SHP77 treated with DMSO at 0.1 percent for 48 hours (cell line): ENCODE data around the gene CCNG2.

Experiments
- DNase-seq: peaks from one replicate; lab custom pipeline; 2025; lab: John Stamatoyannopoulos, UW

The CCNG2 gene

DNA sequence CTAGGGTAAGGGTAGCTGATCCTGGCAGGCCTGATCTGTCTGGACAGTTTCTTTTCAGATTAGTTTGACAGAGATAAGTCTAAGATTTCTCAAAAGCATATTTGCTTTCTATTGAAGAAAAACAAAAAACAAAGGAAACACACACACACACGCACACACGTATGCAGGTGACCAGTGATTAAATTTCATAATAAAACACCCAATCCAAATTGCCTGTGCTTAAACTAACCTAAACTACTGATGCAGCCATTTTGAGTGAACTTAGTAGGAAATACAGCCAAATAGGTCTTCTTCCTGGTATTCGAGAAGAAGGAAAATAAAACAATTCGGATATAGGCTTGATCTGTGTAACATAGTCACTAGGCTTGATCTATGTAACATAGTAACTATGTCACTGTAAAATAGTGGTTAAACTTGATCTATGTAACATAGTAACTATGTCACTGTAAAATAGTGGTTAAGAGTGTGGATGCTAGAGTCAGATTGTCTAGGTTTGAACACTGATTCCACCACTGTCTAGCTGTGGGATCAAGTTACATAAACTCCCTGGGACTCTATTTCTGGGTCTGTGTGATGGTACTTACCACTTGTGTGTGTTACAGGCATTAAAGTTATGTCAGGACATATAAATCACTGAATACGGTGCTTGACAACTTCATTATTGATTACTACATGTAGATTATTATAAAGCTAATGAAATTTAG, 9.8 kb upstream of the CCNG2 start:
- no peak for DNase-seq

DNA sequence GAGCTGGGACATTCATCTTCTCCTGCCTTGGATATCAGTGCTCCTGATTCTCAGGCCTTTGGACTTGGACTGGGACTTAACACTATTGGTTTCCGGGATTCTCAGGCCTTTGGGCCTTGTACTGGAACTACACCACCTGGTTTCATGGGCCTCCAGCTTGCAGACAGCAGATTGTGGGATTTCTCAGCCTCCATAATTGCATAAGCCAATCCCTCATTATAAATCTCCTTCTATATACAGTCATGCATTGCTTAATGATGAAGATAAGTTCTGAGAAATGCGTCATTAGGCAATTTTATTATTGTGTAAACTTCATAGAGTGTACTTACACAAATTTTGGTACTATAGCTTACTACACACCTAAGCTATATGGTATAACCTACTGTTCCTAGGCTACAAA, 8.9 kb upstream of the CCNG2 start:
- no peak for DNase-seq

DNA sequence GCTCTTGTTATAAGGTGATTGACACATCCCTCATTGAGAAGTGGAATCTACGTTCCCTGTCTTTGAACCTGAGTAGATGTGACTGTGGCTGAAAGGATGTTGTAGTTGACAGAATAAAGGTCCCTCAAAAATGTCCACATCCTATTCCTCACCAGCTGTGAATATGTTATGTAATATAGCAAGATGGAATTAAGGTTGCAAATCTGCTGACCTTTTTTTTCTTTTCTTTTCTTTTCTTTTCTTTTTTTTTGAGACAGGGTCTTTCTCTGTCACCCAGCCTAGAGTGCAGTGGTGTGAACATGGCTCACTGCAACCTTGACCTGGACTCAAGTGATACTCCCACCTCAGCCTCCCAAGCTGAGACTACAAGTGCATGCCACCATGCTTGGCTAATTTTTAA, 7.2 kb upstream of the CCNG2 start:
- DNase-seq: no peak

DNA sequence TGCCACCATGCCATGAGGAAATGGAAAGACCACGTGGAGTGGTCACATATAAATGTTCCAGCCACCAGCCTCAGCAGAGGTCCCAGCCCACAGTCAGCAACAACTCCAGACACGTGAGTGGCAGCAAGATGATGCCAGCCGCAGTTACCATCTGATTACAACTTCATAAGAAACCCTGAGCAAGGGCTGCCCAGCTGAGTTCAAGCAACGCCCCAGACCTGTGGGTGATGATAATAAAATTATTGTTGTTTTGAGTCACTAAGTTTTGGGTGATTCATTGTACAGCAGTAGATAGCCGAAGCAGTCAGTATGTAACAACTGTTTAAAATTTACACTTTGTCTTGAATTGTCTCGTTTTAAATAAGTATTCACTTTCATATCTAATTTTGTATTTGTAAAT, 5.8 kb upstream of the CCNG2 start:
- DNase-seq: no peak

DNA sequence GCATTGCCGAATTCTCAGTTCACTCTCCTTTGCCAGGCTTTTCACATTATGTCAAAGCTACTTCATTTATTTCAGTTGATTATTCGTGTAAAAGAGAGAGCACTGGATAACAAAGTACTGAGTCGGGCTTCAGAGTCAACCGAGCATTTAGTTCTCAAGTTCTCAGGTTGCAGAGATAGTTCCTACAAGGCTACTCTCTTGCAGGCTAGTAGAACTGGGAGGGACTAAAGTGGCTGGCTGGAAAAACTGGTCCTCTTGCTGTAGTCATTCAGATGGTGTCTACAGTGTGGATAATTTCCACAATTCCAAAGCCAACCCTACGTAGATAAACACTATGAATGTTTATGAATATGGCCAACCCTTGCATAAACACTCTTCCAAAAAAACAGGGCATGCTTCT, 4.6 kb upstream of the CCNG2 start:
- DNase-seq: no peak

DNA sequence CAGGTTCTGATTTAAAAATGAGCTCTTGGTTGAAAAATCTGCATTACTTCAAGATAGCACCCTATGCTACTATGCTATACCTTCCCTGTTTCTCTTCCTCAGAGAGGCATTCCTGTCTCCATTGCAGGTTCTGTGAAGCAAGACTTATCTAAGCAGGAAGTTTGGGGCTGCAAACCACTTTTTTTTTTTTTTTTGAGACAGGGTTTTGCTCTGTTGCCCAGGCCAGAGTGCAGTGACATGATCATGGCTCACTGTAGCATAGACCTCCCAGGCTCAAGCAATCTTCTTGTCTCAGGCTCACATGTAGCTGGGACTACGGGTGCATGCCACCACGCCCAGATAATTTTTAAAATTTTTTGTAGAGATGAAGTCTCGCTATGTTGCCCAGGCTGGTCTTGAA, 4.0 kb upstream of the CCNG2 start:
- DNase-seq: no peak

DNA sequence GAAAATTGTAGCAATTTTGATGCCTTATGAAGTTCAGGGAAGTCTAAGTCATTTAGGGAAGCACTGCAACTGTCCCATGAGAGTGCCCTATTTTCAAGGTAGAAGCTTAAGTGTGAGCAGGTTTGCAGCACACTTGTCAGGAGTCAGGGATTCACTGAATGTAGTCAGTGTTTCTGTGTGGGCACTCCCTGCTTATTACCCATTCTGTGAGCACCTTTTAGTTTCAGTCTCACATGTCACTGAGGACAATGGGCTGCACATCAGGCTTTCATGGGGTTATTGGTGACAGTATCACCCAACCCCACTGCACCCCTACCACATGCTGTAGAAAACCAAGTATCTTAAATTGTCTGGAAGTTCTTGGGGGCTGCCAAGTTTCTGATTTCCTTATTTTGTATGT, 2.9 kb upstream of the CCNG2 start:
- no peak for DNase-seq

DNA sequence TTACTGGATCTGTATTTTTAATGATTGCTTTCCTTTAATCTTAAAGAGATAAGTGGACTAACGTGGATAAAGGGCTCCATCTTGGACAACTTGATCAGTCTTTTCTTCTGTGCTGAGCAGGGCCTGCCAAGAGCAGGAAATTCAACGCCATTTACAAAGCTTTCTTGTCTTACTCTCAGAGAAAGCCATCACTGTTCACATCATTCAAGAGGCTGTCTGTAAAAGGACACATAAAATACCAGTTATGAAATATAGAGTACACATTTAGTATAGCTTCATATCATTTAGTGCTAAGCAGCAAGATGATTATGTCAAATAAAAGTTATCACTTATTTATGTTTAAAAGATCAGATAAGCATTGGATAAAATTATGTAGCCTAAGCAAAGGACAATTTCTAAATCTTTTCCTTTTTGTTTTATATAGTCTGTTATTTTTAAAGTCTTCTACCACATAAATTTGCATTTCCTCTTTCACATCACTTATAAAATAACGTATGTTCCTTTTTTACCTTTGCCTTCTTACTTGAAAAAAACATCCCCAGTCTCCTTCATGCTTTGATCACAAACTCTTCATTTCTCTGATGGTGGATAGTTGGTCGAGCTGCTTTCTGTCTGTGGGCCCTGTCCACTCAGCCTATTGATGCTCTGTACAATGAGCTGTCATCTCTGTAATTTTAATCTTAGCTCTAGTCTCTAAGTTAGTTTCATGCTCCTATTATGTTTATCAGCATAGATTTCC, 2.1 kb upstream of the CCNG2 start:
- DNase-seq: no peak

DNA sequence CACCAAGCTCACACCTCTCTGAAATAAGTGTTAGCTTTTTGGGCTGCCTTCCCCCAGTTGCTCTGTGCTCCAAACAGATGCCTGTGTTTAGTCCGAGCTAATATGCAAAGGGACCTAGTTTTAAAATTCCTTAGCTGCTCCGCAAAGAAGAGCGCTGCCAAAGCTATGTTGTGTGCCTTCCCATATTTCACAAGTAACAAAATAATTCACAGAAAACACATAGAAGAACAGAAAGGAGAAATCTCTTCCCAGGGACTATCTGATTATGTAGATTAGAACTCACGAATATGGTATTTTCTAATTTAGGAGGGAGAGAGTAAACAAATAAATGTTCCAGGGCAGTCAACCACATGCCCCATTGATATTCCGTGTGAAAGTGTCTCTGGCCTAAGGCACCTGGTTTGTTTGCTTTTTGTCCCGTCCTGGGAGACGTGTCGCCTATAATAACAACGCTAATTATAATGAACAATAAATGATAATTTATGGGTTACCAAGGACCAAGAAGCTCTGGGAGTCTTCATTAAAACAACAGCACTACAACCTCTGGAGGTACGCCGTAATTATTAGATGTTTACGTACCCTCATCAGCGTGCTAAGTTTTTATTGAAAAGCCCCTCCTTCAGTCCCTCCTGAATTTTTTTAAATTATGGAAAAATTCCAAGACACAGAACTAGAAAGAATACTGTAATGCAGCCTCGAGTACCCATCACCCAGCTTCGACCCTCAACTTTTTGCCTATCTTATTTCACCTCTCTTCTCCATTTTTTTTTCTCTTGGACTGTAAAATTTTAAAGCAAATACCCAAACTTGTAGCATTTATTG, 1.2 kb upstream of the CCNG2 start:
- DNase-seq: no peak

DNA sequence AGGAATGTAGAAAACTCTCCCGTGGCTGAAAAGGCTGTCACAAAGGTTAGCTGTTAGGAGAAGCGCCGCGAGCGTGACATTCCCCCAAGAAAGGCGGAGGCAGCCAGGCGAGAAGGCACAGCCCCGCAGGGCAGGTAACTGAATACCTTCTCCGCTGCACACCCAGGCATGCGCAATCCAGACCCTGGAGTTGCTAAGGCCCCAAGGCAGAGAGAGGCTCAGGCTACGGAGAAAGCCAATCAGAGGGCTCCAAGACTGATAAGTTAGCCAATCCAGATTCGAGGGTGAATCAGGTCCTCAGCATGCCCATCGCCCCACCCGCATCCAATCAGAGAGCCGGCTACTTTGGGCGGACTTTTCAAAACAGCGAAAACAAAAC, 485 bp upstream of the CCNG2 start:
- peak; percentile 97 for DNase-seq

DNA sequence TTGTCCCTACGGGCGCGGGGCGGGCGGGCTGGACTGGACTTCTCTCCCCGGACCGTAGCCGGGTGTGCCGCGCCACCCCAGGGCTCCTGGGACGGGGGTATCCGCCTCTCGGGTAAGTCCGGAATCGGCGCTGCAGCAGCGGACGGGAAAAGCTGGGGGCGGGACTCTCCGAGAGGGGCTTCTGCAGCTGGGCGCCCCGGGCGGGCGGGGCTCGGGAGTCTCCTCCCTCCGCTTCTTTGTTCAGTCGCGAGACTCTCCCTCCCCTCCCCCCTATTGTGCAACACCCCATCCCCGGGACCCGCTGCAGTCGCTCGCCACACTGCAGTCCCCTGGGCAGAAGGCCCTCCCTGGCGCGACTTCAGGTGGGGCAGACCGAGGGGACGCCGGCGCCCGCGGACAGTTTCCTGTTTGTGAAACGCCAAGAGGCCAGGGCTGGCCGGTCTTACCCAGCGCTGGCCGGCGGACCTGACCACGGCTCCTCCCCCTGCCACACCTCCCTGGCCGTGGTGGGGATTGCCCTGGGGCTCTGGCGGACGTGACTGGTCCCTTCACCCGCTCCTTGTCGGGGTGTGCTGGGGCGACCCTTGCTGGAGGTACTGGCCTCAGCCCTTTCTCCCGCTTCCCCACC, 966 bp downstream of the CCNG2 start:
- DNase-seq: peak; percentile 58

DNA sequence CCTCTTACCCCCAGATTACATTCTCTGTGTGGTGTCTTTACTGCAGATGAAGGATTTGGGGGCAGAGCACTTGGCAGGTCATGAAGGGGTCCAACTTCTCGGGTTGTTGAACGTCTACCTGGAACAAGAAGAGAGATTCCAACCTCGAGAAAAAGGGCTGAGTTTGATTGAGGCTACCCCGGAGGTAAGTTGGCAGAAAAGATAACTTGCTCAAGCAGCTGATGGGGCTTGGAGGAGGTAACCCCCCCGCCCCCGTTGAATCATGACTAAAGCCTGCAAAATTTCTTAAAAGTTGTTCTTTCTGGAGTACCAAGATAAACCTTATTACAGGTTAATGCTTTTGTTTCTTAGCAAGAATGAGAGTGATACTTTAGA, 1.5 kb downstream of the CCNG2 start:
- DNase-seq: no peak

DNA sequence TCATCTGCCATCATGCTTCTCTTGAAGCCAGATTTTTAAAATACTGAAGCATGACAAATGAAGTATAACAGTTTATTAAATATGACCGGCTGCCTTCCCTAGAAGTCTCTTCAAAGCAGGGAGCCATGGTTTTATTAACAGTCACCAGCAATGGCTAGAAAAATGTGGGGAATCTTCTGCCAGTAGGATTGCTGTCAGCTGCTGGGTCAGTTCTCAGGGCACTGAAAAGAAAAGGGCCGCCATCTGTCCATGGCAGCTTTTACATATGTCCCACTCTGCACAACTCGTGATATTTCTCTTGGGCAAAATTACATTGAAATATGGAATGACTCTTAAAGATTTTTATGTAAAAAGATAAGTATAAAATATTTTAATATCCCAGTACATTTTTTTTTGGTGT, 2.8 kb downstream of the CCNG2 start:
- no peak for DNase-seq

DNA sequence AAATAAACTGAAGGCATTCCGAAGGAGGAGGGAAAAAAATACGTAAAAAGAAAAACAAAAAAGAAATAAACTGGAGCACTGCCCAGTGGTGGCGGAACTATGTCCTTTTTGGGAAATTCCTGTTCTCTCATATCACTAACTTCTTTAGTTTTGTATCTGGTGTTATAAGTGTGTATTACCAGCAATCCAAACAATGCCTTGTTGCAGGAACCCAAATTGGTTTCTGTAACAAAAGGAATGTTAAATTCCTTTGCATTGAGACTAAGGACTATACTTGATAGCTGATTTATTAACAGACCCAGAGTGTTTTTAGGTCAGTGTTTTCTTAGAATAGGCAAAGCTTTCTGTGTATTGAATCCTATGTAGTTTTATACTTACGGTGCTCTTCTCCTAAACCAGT, 6.6 kb downstream of the CCNG2 start:
- no peak for DNase-seq

DNA sequence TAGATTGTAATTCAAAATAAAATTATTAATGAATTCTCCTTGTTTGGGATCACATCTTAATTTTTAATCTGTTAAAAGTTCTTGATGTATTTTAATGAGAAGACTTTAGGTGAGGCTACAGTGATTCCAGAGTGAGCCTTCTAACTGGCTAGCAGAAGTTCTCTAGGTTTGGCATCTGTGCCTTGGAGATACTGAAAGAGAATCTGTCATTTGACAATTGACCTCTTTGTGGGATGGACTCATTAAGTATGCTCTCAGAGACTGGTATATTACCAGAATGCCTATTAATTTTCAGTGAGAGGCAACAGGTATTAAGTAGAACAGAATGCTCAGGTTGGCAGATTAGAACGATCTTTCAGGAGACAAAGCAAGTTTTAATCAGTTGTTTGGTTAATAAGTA, 10.2 kb downstream of the CCNG2 start:
- DNase-seq: no peak

DNA sequence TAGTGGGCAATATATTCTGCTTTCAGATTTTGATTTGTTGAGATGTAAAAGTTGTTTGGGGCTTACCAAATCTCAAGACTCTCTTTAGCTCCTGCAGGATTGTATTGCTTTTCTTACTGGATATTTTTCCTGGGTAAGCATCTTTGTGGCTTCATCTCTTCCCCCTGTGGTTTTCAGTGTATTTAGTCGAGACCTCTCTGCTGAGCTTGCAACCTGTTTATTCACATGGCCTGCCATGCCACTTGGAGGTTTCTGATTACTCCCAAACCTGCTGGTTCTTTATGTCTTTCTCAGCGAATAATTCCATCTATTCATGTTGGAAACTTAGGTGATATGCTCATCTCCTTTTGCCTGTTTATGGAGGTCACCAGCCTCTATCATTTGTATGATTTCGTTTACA, 10.9 kb downstream of the CCNG2 start:
- no peak for DNase-seq

DNA sequence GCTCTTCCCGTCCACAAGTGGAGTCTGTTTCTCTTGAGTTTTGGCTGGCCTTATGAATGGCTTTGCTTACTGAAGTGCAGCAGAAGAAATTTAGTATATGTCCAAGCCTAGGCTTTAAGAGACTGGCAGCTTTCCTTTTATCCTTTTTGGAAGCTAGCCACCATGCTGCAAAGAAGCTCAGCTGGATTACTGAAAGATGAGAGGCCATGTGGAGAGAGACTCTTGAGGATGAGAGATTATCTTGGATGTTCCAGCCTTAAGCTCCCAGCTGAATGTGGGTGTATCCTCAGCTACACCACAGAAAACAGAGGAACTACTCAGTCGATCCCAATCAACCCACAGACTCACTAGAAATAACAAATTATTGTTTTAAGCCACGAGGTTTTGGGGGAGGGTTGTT, 12.5 kb downstream of the CCNG2 start:
- no peak for DNase-seq

DNA sequence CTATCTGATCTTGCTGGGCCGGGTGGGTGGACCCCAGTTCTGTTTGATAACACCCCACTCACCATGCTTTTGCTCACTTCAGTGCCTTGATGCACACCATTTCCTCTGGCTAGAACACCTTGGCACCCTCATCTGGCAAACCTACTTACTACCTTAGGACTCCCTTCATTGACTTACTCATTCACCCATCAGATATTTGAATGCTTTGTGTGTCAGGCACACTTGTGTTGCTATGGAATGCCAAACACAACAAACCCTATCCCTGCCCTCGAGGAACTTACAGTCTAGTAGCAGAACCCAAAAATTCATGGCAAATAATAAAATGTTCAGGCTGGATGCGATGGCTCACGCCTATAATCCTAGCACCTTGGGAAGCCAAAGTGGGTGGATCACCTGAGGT, 13.9 kb downstream of the CCNG2 start:
- DNase-seq: no peak

DNA sequence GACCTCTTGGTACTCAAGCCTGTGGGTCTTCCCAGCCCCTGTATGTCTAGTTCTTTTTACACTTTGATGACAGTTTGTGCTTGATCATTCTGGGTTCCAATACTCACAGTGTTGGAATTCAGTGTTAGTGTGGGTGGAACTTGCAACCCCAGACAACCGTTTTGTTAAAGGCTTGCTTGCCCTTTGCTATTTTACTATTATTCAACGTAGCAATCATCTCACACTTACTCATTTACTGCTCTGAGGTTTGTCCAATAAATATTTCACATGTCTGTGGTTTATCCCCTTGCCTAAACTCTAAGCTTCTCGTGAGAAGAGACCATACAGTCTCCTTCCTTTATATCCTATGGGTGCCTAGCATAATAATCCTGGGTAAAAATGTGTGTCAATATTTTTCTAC, 15.3 kb downstream of the CCNG2 start:
- no peak for DNase-seq

DNA sequence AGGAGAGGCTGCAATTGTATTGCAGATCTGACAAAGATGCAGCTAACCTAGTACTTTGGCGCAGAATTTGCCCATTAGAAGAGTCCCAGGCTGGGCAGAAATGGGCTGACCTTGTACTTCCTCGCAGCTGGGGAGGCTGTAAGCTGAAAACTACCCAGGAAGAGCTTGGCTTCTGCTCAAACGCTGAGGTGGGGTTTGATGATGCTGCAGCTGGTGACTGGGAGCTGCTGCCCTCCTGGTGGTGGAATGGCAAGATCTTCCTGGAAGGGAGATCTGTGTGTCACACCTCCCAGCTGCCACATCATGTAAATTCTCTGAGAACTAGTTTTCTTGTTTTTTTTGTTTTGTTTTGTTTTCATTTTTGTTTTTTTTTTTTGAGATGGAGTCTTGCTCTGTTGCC, 17.4 kb downstream of the CCNG2 start:
- DNase-seq: no peak

DNA sequence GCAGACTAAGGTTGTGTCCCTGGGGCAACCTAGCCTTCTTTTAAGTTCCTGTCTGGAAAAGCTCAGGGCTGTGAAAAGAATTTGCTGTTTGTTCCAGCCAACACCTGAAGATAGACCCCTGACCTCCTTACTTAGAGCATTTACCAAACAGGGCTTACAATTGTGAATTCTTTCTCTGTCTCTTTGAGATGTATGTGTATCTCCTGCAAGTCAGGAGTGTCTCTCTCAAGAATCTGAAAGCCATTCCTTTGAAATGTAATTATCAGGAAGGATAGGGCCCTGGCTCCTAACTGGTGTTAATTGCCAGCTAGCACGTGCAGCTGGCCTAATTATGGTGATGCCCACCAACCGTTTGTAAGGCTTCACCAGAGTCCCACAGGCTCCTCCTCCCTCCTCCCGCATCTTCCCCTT, 18.2 kb downstream of the CCNG2 start:
- no peak for DNase-seq

DNA sequence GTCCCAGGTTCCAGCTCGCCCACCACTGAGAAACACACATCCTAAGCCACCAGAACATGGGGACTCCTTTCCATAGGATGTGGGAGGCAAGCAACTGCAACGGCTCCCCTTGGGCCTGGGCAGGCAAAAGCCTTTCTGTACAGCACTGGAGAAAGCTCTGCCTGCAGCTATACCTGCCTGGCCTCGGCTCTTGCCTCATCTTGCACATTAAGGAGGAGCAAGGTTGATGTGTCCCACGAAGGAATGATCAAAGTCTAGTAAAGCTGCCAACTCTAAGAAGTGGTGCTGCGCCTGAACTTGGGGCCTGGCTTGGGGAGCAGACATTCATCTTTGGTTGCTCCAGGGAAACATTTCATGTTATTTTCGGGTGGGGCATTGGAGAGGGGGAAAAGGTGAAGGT, 19.6 kb downstream of the CCNG2 start:
- no peak for DNase-seq

DNA sequence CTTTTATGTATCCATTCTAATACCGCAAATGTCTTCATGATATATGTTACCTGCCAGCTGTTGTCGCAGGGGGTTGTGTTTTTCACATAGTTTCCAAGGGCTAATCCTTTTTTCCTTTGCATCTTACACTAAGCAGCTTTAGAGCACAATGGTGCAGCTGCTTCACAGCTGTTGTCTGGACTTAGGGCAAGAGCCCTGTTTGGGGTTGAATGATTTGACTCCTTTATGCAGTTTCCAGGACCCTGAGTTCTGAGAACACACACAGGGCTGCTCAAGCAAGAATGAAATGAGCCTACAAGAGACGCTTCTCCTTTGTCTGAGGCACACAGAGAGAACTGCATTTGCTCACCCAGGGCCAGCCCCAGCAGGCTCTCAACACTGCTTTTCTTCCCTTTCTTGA, 20.2 kb downstream of the CCNG2 start:
- no peak for DNase-seq
